Frontal cortex (tissue), 4 donors: Measurements from ENCODE around the gene OR6V1. TPM values are rescaled to one million over a fixed set of nuclear protein-coding genes. Genes with fewer than 3 reads are reported as not detected.
A peak's percentile ranks its signal among the peaks of the same experiment; 100 is the strongest.

Experiments
- DNase-seq, 2 donors: peaks; one replicate each; pipeline ENCODE4 v3.0.0; 2012; ENCODE audit warnings: low spot score in 2 of 2
- FAIRE-seq: peaks from 2 replicates; lab custom pipeline; 2012; peaks lifted over from hg19 to GRCh38; lab: Jason Lieb, UNC
- total RNA-seq: library from RNA; depleted of rRNA; stranded (reverse); fragments of >200 nt; gene quantifications from one replicate; pipeline ENCODE4 v1.2.3, GENCODE V29; 2014
- donor health status: control.
- donor health status: control.
- donor health status: control.

The OR6V1 gene
- not detected for total RNA-seq

GRCh38 chr7:143052041-143052440 lies at the start of gene OR6V1:
TSS of gene OR6V1 (plus strand) at chr7:143052341. CDS start at chr7:143052341, 0 bp downstream.
- no peak for FAIRE-seq
- no peak for DNase-seq

- no peak for FAIRE-seq
- no peak for DNase-seq
Observed at GRCh38 chr7:143002898-143003297, 49.2 kb upstream of the OR6V1 start.

GRCh38 chr7:143003393-143004051 lies 48.6 kb upstream of the OR6V1 start:
- DNase-seq (peak in 1 of 2 donors; percentile 15), FAIRE-seq (peak; percentile 49)

GRCh38 chr7:143005632-143006260 lies 46.4 kb upstream of the OR6V1 start:
- FAIRE-seq = no peak
- DNase-seq = no peak

GRCh38 chr7:143008007-143008901 lies 43.9 kb upstream of the OR6V1 start:
- peak; percentile 30 for FAIRE-seq
- DNase-seq = peak; percentile 31 to 44

- FAIRE-seq = no peak
- no peak for DNase-seq
Observed at GRCh38 chr7:143012001-143012400, 40.1 kb upstream of the OR6V1 start.

- DNase-seq (no peak), FAIRE-seq (no peak)
Observed at GRCh38 chr7:143012409-143012808, 39.7 kb upstream of the OR6V1 start.

- no peak for FAIRE-seq
- DNase-seq = no peak
Observed at GRCh38 chr7:143013473-143013872, 38.7 kb upstream of the OR6V1 start.

GRCh38 chr7:143013893-143014292 lies 38.2 kb upstream of the OR6V1 start:
- no peak for DNase-seq
- no peak for FAIRE-seq

GRCh38 chr7:143015084-143015483 lies 37.1 kb upstream of the OR6V1 start:
- no peak for DNase-seq
- FAIRE-seq = no peak

- FAIRE-seq (no peak), DNase-seq (no peak)
Observed at GRCh38 chr7:143015926-143016490, 36.1 kb upstream of the OR6V1 start.

- FAIRE-seq = no peak
- no peak for DNase-seq
Observed at GRCh38 chr7:143016996-143017395, 35.1 kb upstream of the OR6V1 start.

- no peak for FAIRE-seq
- DNase-seq = no peak
Observed at GRCh38 chr7:143018931-143019330, 33.2 kb upstream of the OR6V1 start.

GRCh38 chr7:143023047-143023446 lies 29.1 kb upstream of the OR6V1 start:
- DNase-seq (no peak), FAIRE-seq (no peak)

- FAIRE-seq = no peak
- no peak for DNase-seq
Observed at GRCh38 chr7:143025371-143025770, 26.8 kb upstream of the OR6V1 start.

- no peak for FAIRE-seq
- DNase-seq = no peak
Observed at GRCh38 chr7:143027032-143027431, 25.1 kb upstream of the OR6V1 start, which contains the start of gene OR9A2. TSS of gene OR9A2 (minus strand) at chr7:143027132. CDS start at chr7:143027132, 0 bp downstream.

- DNase-seq (no peak), FAIRE-seq (no peak)
Observed at GRCh38 chr7:143027683-143028082, 24.5 kb upstream of the OR6V1 start.

GRCh38 chr7:143038635-143039034 lies 13.5 kb upstream of the OR6V1 start:
- DNase-seq (no peak), FAIRE-seq (no peak)

GRCh38 chr7:143040209-143040715 lies 11.9 kb upstream of the OR6V1 start:
- FAIRE-seq (no peak), DNase-seq (no peak)

- no peak for FAIRE-seq
- DNase-seq = no peak
Observed at GRCh38 chr7:143041346-143041745, 10.8 kb upstream of the OR6V1 start.
